HUES48 (cell line): ENCODE results near the gene AFAP1.

Source experiments
- H3K27ac ChIP-seq: one replicate; pipeline ENCODE4 v1.7.0; 2013; ENCODE audit warnings: low read depth, low read length, inconsistent platforms
- H3K27me3 ChIP-seq: 2 replicates; pipeline ENCODE4 v1.6.1; 2013; ENCODE audit warnings: mild to moderate bottlenecking, low read length; ENCODE audit not compliant: control insufficient read depth, insufficient read depth
- H3K36me3 ChIP-seq: 2 replicates; pipeline ENCODE4 v1.6.1; 2013; ENCODE audit warnings: low read length; ENCODE audit not compliant: control insufficient read depth, insufficient read depth
- H3K4me1 ChIP-seq: 2 replicates; pipeline ENCODE4 v1.6.1; 2013; ENCODE audit warnings: mild to moderate bottlenecking, low read length; ENCODE audit not compliant: control insufficient read depth, insufficient read depth
- H3K4me3 ChIP-seq: 2 replicates; pipeline ENCODE4 v1.5.1; 2013; ENCODE audit warnings: mild to moderate bottlenecking, low read depth, low read length
- H3K9ac ChIP-seq: 2 replicates; pipeline ENCODE4 v1.6.1; 2013; ENCODE audit warnings: mild to moderate bottlenecking, low read depth, low read length, moderate library complexity
- H3K9me3 ChIP-seq: 2 replicates; pipeline ENCODE4 v1.6.1; 2013; ENCODE audit warnings: low read length; ENCODE audit not compliant: control insufficient read depth, insufficient read depth

Gene AFAP1

GRCh38 chr4:7746351-7747061 lies 193.2 kb downstream of the AFAP1 start:
- no peaks in the 10 kb centered on the region for H3K4me1 ChIP-seq

DNA sequence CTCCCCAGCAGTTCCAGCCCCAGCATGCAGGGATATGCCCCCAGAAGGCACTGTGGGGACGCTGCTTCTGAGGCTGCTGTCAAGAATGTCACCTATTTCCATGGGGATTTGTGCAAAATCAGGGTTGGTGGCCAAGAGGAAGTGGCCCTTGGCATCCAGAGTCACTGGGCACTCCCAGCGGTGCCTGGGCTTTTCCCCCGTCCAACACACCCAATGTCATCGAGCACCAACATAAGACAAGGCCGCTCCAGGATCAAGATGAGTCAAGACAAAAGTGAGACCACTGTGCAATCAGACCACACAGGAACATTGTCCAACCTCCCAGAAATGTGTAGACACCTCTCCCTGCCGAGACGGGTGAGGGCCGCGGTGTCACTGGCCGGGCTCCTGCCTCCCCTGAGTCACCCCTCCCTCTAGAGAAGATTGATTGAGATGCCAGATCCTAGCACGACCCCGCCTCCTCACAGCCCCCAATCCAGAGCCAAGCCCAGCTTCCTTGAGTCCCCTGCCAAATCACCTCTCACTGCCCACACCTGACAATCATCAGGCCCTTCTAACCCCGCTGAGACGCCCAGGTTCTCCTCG lies 194.3 kb downstream of the AFAP1 start:
- H3K27me3 ChIP-seq = no peaks in the 10 kb centered on the region
- no peak overlapping the region for H3K4me3 ChIP-seq
- H3K27ac ChIP-seq = no peak overlapping the region
- no peak overlapping the region for H3K9ac ChIP-seq
- no peaks in the 10 kb centered on the region for H3K36me3 ChIP-seq
- H3K4me1 ChIP-seq = no peaks in the 10 kb centered on the region
- H3K9me3 ChIP-seq = no peaks in the 10 kb centered on the region

More at GRCh38 chr4:7746351-7747061, 193.2 kb downstream of the AFAP1 start:
- Histone ChIP-seq H3K4me3 (no peak overlapping the region), H3K27ac (no peak overlapping the region), H3K9me3 (no peaks in the 10 kb centered on the region), H3K9ac (no peak overlapping the region), H3K27me3 (no peaks in the 10 kb centered on the region), H3K36me3 (no peaks in the 10 kb centered on the region)

- Histone ChIP-seq H3K27ac (no peak overlapping the region), H3K27me3 (no peaks in the 10 kb centered on the region), H3K4me3 (no peak overlapping the region), H3K9me3 (no peaks in the 10 kb centered on the region), H3K9ac (no peak overlapping the region), H3K4me1 (no peaks in the 10 kb centered on the region), H3K36me3 (no peaks in the 10 kb centered on the region)
Measured at GRCh38 chr4:7744142-7744804, 195.4 kb downstream of the AFAP1 start.

DNA sequence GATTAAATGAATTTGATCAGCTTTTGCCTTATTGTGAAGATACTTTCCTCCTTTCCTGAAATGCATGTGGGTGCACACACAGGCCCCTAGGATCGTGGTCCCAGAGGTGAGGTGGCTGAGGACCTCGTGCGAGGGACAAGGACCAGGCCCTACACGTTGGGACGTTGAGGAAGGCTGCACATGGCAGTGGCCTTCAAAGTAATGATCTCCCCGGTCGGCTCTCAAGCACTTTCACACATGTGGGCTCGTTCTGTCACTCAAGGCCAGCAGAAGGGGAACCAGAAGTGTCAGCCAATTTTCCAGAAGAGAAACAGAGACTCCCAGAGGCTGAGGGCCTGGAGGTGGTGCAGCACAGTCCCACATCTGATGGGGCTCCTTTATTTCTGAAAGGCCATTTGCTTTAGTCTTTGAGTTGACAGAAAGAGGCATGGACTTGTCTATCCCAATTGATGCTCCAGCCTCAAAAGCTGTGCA lies 196.8 kb downstream of the AFAP1 start:
- Histone ChIP-seq H3K27ac (no peak overlapping the region), H3K4me3 (no peak overlapping the region), H3K4me1 (no peaks in the 10 kb centered on the region), H3K9ac (no peak overlapping the region), H3K27me3 (no peaks in the 10 kb centered on the region), H3K9me3 (no peaks in the 10 kb centered on the region), H3K36me3 (no peaks in the 10 kb centered on the region)

GRCh38 chr4:7741946-7742806 lies 197.5 kb downstream of the AFAP1 start:
- no peaks in the 10 kb centered on the region for H3K4me1 ChIP-seq
- no peak overlapping the region for H3K9ac ChIP-seq
- H3K4me3 ChIP-seq = no peak overlapping the region
- H3K27me3 ChIP-seq = no peaks in the 10 kb centered on the region
- no peak overlapping the region for H3K27ac ChIP-seq
- H3K36me3 ChIP-seq = no peaks in the 10 kb centered on the region
- H3K9me3 ChIP-seq = no peaks in the 10 kb centered on the region

GRCh38 chr4:7740866-7741525 lies 198.7 kb downstream of the AFAP1 start:
- Histone ChIP-seq H3K9ac (no peak overlapping the region), H3K36me3 (no peaks in the 10 kb centered on the region), H3K27me3 (no peaks in the 10 kb centered on the region), H3K9me3 (no peaks in the 10 kb centered on the region), H3K27ac (no peak overlapping the region), H3K4me1 (no peaks in the 10 kb centered on the region), H3K4me3 (no peak overlapping the region)

DNA sequence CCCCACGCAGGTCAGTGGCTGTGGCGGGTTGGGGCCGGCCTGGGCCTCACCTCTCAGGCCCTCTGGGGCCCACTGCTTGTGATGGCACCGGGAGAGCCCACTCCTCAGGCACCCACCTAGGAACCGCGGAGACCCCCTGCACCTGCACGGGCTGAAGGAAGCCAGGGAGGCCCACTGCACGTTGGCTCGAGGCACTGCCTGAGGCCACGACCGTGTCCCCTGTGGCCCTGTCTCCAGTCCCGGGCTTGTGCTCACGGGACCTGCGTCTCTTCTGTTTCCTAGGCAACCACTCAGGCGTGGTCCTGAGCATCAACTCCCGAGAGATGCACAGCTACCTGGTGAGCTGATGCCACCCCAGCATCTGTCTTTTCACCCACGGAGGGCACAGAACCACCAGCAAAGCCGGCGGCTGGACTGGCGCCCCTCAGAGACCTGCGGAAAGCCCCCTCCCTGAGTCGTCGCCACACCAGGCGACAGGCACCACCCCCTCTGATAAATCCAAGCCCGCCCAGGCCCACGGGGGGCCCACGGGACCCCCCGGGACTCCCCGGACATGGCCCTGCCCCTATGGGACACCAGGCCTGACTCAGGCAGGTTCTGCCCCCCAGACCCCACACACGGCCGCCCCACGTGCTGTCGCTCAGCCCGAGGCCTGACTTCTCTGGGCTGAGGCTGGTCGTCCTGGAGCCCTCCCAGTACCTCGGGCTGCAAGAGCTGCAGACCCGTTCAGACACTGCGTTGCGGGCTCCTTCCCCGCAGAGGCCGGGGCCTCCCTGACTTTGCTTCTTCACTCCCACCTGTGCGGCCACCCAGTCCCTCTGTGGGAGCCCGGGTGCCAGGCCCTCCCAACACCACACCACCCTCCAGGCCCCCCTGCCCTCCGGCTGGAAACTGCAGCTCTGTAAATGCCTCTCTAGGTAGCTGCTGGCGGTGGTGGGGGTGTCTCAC lies 199.5 kb downstream of the AFAP1 start:
- Histone ChIP-seq H3K4me1 (no peaks in the 10 kb centered on the region), H3K4me3 (no peak overlapping the region), H3K36me3 (no peaks in the 10 kb centered on the region), H3K27ac (no peak overlapping the region), H3K9me3 (no peaks in the 10 kb centered on the region), H3K9ac (no peak overlapping the region), H3K27me3 (no peaks in the 10 kb centered on the region)

DNA sequence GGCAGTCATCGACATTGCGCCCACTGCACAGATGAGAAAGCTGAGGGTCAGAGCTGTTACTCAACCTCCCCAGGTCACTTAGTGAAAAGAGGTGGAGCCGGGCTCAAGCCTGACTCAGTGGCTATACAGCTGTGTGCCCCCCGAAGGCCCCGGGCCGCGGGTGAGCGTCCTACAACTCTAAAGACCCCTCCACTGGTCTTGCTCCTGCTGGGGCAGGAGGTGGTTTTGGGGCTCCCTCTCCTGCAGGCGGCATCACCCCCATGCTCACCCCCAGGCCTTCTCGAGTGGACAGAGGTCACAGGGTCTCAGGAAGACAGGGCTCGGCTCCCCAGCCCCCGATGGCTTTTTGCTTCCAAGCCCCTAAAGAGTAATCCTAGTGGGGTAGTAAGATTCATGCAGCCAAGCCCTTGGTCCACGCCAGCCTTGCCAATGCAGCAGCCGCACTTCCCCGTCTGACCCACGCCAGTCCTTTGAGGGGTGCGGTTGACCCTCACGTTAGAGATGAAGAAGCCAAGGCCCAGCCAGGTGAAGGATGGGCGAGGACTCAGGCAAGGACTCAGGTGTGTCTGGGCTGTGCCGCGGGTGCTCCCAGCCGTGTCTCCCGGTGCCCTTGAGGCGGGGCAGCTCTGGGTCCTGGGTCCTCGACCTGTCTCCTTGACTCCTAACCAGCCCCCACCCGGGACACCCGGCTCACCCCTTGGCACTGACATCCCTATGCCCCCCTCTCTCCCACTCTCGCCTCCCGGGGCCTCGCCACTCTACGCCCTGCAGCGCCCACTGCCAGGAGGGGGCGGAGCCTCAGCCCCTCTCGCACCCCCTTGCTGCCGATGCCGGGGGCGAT lies 200.4 kb downstream of the AFAP1 start:
- Histone ChIP-seq H3K4me3 (no peak overlapping the region), H3K27me3 (no peaks in the 10 kb centered on the region), H3K9me3 (no peaks in the 10 kb centered on the region), H3K27ac (no peak overlapping the region), H3K9ac (no peak overlapping the region), H3K4me1 (no peaks in the 10 kb centered on the region), H3K36me3 (no peaks in the 10 kb centered on the region)

- no peaks in the 10 kb centered on the region for H3K4me1 ChIP-seq
Measured at GRCh38 chr4:7738458-7739076, 201.1 kb downstream of the AFAP1 start.

More at GRCh38 chr4:7738458-7739076, 201.1 kb downstream of the AFAP1 start:
- Histone ChIP-seq H3K36me3 (no peaks in the 10 kb centered on the region), H3K4me3 (no peak overlapping the region), H3K27ac (no peak overlapping the region), H3K9me3 (no peaks in the 10 kb centered on the region), H3K9ac (no peak overlapping the region), H3K27me3 (no peaks in the 10 kb centered on the region)
